Liver (tissue), 9 donors: Measurements from ENCODE around the gene MBD3L3. TPM values are rescaled to one million over a fixed set of nuclear protein-coding genes. Genes with fewer than 3 reads are reported as not detected.

ENCODE experiments used
- DNase-seq: peaks from one replicate; pipeline ENCODE4 v3.0.0-alpha.2; 2017; ENCODE audit warnings: low spot score
- H3K27ac ChIP-seq, 2 donors: one replicate each; pipeline ENCODE4 v1.7.0; 2013; ENCODE audit warnings: inconsistent platforms in 2 of 2, low read length in 2 of 2, control low read depth in 1 of 2, low read depth in 1 of 2, mild to moderate bottlenecking in 1 of 2
- H3K27me3 ChIP-seq, 4 donors: one replicate each; pipeline versions ENCODE4 v1.6.1 to v1.7.0; 2013; ENCODE audit warnings: low read length in 3 of 4, inconsistent platforms in 1 of 4, mild to moderate bottlenecking in 1 of 4, moderate library complexity in 1 of 4; ENCODE audit not compliant: control insufficient read depth in 4 of 4, insufficient read depth in 4 of 4
- H3K36me3 ChIP-seq, 4 donors: one replicate each; pipeline versions ENCODE4 v1.6.1 to v1.7.0; 2013; ENCODE audit warnings: low read length in 3 of 4, mild to moderate bottlenecking in 3 of 4, low read depth in 1 of 4, moderate library complexity in 1 of 4; ENCODE audit not compliant: control insufficient read depth in 4 of 4, insufficient read depth in 3 of 4
- H3K4me1 ChIP-seq, 4 donors: one replicate each; pipeline versions ENCODE4 v1.6.1 to v1.7.0; 2013; ENCODE audit warnings: low read length in 3 of 4, mild to moderate bottlenecking in 3 of 4, moderate library complexity in 1 of 4; ENCODE audit not compliant: control insufficient read depth in 4 of 4, insufficient read depth in 4 of 4
- H3K4me3 ChIP-seq, 3 donors: one replicate each; pipeline versions ENCODE4 v1.6.1 to v1.7.0; 2013; ENCODE audit warnings: low read length in 3 of 3, control low read depth in 1 of 3, low read depth in 1 of 3, mild to moderate bottlenecking in 1 of 3
- H3K9ac ChIP-seq, 2 donors: one replicate each; pipeline ENCODE4 v1.7.0; 2013; ENCODE audit warnings: low read length in 2 of 2, mild to moderate bottlenecking in 2 of 2, moderate library complexity in 2 of 2, control low read depth in 1 of 2, low read depth in 1 of 2
- H3K9me3 ChIP-seq, 4 donors: one replicate each; pipeline versions ENCODE4 v1.6.1 to v1.7.0; 2013; ENCODE audit warnings: low read length in 3 of 4; ENCODE audit not compliant: control insufficient read depth in 4 of 4
- CTCF ChIP-seq: fragments of 150-350 bp; IDR thresholded peaks from 2 replicates; pipeline ENCODE4 v1.5.1; 2017; ENCODE audit warnings: improper control_type of control experiment, low read depth, low read length; ENCODE audit not compliant: missing input control
- EGR1 ChIP-seq, 2 donors: IDR thresholded peaks; 2 replicates each; pipeline ENCODE4 v1.6.1; 2016 to 2018; ENCODE audit warnings: antibody characterized with exemption in 2 of 2, low read depth in 2 of 2
- FOXA1 ChIP-seq: IDR thresholded peaks from 2 replicates; pipeline ENCODE4 v1.6.1; 2016; ENCODE audit warnings: antibody characterized with exemption
- FOXA2 ChIP-seq: IDR thresholded peaks from 2 replicates; pipeline ENCODE4 v1.6.1; 2016; ENCODE audit warnings: antibody characterized with exemption
- GABPA ChIP-seq, 2 donors: IDR thresholded peaks in 1 of 2; conservative IDR thresholded peaks in 1 of 2; 2 replicates each; pipeline ENCODE4 v1.6.1; 2016; ENCODE audit warnings: antibody characterized with exemption in 2 of 2, mild to moderate bottlenecking in 1 of 2, moderate library complexity in 1 of 2
- HNF4A ChIP-seq, 2 donors: conservative IDR thresholded peaks; 2 replicates each; pipeline ENCODE4 v1.6.1; 2016; ENCODE audit warnings: antibody characterized with exemption in 2 of 2, mild to moderate bottlenecking in 2 of 2
- JUND ChIP-seq, 2 donors: IDR thresholded peaks; 2 replicates each; pipeline ENCODE4 v1.6.1; 2016; ENCODE audit warnings: antibody characterized with exemption in 2 of 2
- NR2F2 ChIP-seq: IDR thresholded peaks from 2 replicates; pipeline ENCODE4 v1.6.1; 2016; ENCODE audit warnings: antibody characterized with exemption
- RAD21 ChIP-seq, 2 donors: IDR thresholded peaks; 2 replicates each; pipeline ENCODE4 v1.6.1; 2016; ENCODE audit warnings: antibody characterized with exemption in 2 of 2, mild to moderate bottlenecking in 2 of 2
- REST ChIP-seq: IDR thresholded peaks from 2 replicates; pipeline ENCODE4 v1.6.1; 2016; ENCODE audit warnings: antibody characterized with exemption, mild to moderate bottlenecking
- RXRA ChIP-seq, 2 donors: IDR thresholded peaks; 2 replicates each; pipeline ENCODE4 v1.6.1; 2017 to 2018; ENCODE audit warnings: antibody characterized with exemption in 2 of 2, mild to moderate bottlenecking in 1 of 2
- SP1 ChIP-seq: IDR thresholded peaks from 2 replicates; pipeline ENCODE4 v1.6.1; 2018; ENCODE audit warnings: antibody characterized with exemption, mild to moderate bottlenecking
- TAF1 ChIP-seq: conservative IDR thresholded peaks from 2 replicates; pipeline ENCODE4 v1.6.1; 2016; ENCODE audit warnings: antibody characterized with exemption, mild to moderate bottlenecking
- YY1 ChIP-seq: IDR thresholded peaks from 2 replicates; pipeline ENCODE4 v1.6.1; 2016; ENCODE audit warnings: antibody characterized with exemption, mild to moderate bottlenecking
- ZBTB33 ChIP-seq: IDR thresholded peaks from 2 replicates; pipeline ENCODE4 v1.6.1; 2016; ENCODE audit warnings: antibody characterized with exemption
- WGBS: extraction: QIAGEN DNeasy Blood & Tissue Kit; methylation state at CpG from one replicate; pipeline ENCODE4 v1.1.7; 2013; 5-methylcytosine and 5-hydroxymethylcytosine counted together
- polyA plus RNA-seq, 2 donors: library from polyadenylated mRNA; stranded (reverse) in 1 of 2; unstranded in 1 of 2; fragments of 200-250 nt in 1 of 2; fragments of >200 nt in 1 of 2; fragmentation: Nextera tagmentation in 1 of 2; extraction: Ambion mirVana in 1 of 2; gene quantifications; one replicate each; pipeline versions ENCODE4 v1.2.1 to v1.2.3, GENCODE V29; 2013 to 2015
- total RNA-seq, 2 donors: library from RNA; depleted of rRNA; stranded (reverse); fragments of >200 nt; gene quantifications; one replicate each; pipeline ENCODE4 v1.2.3, GENCODE V29; 2014
- donor health status: healthy.
- donor health status: healthy.
- donor health status: healthy.
- donor health status: healthy.
- donor health status: healthy.

The MBD3L3 gene
- total and polyA plus RNA-seq, 4 donors: not detected

DNA sequence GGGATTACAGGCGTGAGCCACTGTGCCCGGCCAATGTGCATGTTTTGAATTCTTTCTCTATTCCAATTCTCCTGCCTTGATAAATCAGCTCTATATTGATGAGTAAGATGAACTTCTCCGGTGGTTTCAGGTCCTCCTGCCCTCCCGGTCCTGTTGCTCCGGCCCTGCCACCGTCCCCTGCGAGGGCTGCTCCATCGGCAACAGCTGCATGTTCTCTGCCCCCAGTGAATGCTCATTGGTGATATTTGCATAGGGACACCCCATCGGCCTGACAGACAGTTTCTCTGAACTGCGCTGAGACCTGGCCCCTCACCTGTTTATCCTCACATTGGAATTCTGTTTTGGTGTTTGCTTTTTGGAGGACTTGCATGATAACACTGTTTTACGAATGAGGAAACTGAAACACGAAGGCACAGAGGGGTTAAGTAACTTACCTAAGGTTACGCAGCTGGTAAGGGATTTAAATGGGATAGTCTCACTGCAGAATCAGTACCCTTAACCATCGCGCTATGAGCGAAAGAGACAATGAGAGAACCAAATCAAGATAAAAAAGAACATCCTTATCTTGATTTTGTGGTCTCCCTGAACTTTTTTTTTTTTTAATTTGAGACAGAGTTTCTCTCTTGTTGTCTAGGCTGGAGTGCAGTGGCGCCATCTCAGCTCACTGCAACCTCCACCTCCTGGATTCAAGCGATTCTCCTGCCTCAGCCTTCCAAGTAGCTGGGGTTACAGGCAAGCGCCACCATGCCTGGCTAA lies 43.2 kb upstream of the MBD3L3 start:
- Histone ChIP-seq H3K36me3 (no peaks in the 10 kb centered on the region), H3K4me3 (no peak overlapping the region), H3K4me1 (peaks cover 0 to 2% (median 0%) of the 10 kb centered on the region in 4 donors), H3K9ac (no peak overlapping the region), H3K27ac (no peak overlapping the region), H3K9me3 (peaks cover 0 to 2% (median 0%) of the 10 kb centered on the region in 4 donors), H3K27me3 (no peaks in the 10 kb centered on the region)
- 39% methylated on average over 19 of the region's 19 CpGs for WGBS
- no peak for TF ChIP-seq YY1
- TF ChIP-seq RXRA (IDR thresholded peaks at IDR 0.05): no peak
- TF ChIP-seq GABPA (IDR thresholded peaks at IDR 0.05 in 1 of 2, conservative IDR thresholded peaks at IDR 0.05 in 1 of 2): no peak
- no peak for TF ChIP-seq EGR1 (IDR thresholded peaks at IDR 0.05; ENCODE audit: low read depth in 2 of 2)
- no peak for TF ChIP-seq REST
- no peak for TF ChIP-seq SP1
- TF ChIP-seq NR2F2: no peak
- TF ChIP-seq JUND (IDR thresholded peaks at IDR 0.05): no peak
- no peak for TF ChIP-seq FOXA2
- no peak for TF ChIP-seq ZBTB33
- TF ChIP-seq RAD21 (IDR thresholded peaks at IDR 0.05): no peak
- TF ChIP-seq FOXA1: no peak
- TF ChIP-seq CTCF: no peak
- no peak for TF ChIP-seq HNF4A (conservative IDR thresholded peaks at IDR 0.05)
- no peak for TF ChIP-seq TAF1
- DNase-seq: no peak

- Histone ChIP-seq H3K36me3 (no peaks in the 10 kb centered on the region), H3K27ac (peak overlapping the region; percentile 91 to 98), H3K9ac (peak overlapping the region in 1 of 2 donors; percentile 75), H3K4me1 (peaks cover 0 to 2% (median 0%) of the 10 kb centered on the region in 4 donors), H3K9me3 (peaks cover 1 to 10% (median 6%) of the 10 kb centered on the region in 4 donors), H3K4me3 (peak overlapping the region; percentile 80 to 95 (median 87)), H3K27me3 (no peaks in the 10 kb centered on the region)
- TF ChIP-seq TAF1: no peak
- TF ChIP-seq REST: no peak
- TF ChIP-seq GABPA (IDR thresholded peaks at IDR 0.05 in 1 of 2, conservative IDR thresholded peaks at IDR 0.05 in 1 of 2): no peak
- TF ChIP-seq NR2F2: no peak
- TF ChIP-seq JUND (IDR thresholded peaks at IDR 0.05): no peak
- WGBS: 15% methylated on average over 9 of the region's 9 CpGs
- DNase-seq: no peak
Measured at GRCh38 chr19:7099597-7099921, 41.1 kb upstream of the MBD3L3 start.
